Measurements from ENCODE around the gene BHLHE40.

DNA sequence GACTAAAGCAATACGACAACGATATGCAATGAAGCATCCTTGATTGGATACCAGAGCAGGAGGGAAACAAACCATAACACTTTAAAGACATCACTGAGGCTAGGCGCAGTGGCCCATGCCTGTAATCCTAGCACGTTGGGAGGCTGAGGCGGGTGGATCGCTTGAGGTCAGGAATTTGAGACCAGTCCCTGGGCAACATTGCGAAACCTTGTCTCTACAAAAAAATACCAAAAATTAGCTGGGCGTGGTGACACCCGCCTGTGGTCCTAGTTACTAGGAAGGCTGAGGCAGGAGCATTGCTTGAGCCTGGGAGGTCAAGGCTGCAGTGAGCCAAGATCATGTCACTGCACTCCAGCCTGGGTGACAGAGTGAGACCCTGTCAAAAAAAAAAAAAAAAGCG, 33.9 kb upstream of the BHLHE40 start:
- TF ChIP-seq POLR2A (IDR thresholded peaks at IDR 0.05; ENCODE audit: low read length): no peak
- no peak for TF ChIP-seq GATA1 (IDR thresholded peaks at IDR 0.05; ENCODE audit: low read depth, low read length)
